ENCODE results near the gene HOXD10. TPM values are rescaled to one million over a fixed set of nuclear protein-coding genes. Genes with fewer than 3 reads are reported as not detected.
A peak's percentile ranks its signal among the peaks of the same experiment; 100 is the strongest.

HOXD10 gene
- total RNA-seq, 1 donor from 2014 or later = not detected

DNA sequence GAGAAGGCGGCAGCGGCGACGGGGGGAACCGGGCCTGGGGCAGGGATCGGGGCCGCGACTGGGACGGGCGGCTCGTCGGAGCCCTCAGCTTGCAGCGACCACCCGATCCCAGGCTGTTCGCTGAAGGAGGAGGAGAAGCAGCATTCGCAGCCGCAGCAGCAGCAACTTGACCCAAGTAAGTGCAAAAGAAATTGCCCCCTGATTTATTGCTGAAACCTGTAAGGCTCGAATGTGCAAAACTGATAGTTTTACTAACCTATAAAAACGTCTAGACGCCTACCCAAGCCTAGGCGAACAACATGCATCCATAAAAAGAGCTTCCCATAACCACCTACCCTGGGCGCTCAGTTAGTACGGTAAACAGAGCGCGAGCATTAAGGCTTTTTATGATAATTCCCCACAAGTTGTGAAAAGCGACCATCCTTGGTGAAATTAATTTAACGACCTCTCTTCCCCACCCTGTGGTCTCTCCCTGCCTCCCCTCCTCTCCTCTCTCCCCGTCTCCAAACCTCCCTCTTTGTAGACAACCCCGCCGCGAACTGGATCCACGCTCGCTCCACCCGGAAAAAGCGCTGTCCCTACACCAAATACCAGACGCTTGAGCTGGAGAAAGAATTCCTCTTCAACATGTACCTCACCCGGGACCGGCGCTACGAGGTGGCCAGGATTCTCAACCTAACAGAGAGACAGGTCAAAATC lies 7.0 kb downstream of the HOXD10 start:
- peak overlapping the region; percentile 82 for H3K27ac Mint-ChIP-seq
- H3K9me3 Mint-ChIP-seq = peaks cover 4% of the 10 kb centered on the region
- no peak overlapping the region for H3K4me3 Mint-ChIP-seq
- DNase-seq = no peak
- H3K36me3 Mint-ChIP-seq (ENCODE audit: low read depth) = peaks cover 6% of the 10 kb centered on the region
- intact Hi-C loops (cut with micrococcal nuclease) = loop anchor here (2.0 kb wide), 1 partner anchor 45 kb away; no protein-coding TSS in a partner anchor
- H3K27me3 Mint-ChIP-seq = peaks cover 79% of the 10 kb centered on the region
- peaks cover 9% of the 10 kb centered on the region for H3K4me1 Mint-ChIP-seq

DNA sequence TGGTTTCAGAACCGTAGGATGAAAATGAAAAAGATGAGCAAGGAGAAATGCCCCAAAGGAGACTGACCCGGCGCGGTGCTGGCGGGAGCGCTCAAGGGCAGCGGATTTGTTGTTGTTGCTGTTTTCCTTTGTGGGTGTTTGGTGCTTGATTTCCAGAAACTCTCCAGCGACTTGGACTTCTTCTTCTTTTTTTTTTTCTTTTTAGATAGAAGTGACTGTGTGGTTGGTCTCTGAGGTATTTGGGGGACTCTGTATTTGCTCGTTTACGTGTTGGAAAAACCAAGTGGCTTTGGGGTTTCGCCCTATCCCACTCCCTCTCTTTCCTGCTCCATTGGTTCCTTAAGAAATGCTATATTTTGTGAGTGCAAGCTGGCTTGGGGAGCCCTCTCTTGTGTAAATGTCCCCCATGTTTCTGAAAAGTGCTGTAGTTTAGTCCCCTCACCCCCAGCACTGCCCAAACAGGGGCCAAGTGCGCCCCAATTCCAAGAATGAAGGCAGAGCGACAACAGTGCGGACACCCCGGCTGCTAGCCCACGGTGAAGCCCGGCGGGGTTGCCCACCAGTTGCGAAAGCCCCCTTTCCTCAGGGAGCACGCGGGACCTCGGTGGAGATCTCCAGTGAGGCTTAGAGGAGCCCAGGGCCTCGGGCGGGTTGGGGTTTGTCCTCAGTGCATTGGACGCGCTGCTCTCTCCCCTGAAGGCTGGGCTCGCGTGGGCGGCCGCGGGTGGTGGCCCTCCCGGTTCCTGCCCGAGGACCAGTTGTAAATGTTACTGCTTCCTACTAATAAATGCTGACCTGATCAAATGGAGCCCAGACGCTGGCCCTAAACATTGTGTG lies 7.8 kb downstream of the HOXD10 start:
- Mint-ChIP-seq H3K9me3 (no peaks in the 10 kb centered on the region), H3K27me3 (peaks cover 80% of the 10 kb centered on the region), H3K36me3 (ENCODE audit: low read depth) (peaks cover 3% of the 10 kb centered on the region), H3K27ac (peak overlapping the region; percentile 82), H3K4me1 (peaks cover 7% of the 10 kb centered on the region), H3K4me3 (no peak overlapping the region)
- DNase-seq = no peak
- intact Hi-C loops (cut with micrococcal nuclease) = no loop called here

DNA sequence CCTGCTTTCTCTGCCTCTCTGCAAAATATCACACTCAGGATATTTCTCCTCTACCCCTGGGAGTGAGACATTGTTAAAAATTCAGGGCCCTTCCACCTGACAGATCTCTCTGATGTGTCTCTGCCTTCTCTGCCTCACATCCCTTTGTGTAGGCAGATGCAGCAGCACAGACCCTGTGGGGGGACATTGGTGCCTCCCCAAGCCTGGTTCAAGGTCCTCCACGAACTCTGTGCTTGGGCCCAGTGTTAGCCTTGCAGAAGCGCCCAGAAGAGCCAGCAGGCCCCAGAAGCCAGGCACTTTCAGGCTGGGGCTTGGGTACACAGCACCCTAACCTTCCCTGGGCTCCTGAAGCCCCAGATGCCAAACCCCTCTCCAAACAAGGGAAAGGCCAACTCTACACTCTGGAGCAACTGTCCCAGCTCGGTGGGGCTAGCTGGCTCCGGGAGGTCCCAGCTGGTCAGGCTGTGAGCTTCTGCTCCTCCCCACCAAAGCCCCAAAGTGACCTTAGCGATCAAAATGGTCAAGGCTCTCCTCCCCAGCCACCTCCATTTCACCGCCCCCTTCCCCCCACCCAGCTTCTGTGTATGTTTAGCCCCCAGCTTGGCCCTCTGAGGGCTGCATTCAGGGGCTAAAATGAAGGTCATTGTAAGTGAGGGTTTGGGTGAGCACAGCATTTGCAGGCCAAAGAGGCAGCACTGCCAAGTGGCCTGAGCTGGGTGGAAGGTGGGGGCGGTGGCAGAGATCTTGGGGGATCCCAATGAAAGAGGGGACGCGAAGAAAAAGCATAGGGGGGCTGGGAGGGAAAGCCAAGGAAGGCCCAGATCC lies 8.6 kb downstream of the HOXD10 start:
- no peaks in the 10 kb centered on the region for H3K9me3 Mint-ChIP-seq
- H3K4me3 Mint-ChIP-seq = no peak overlapping the region
- no peak for DNase-seq
- H3K36me3 Mint-ChIP-seq (ENCODE audit: low read depth) = peaks cover 3% of the 10 kb centered on the region
- peaks cover 72% of the 10 kb centered on the region for H3K27me3 Mint-ChIP-seq
- H3K4me1 Mint-ChIP-seq = peaks cover 7% of the 10 kb centered on the region
- H3K27ac Mint-ChIP-seq = peak overlapping the region; percentile 37
- intact Hi-C loops (cut with micrococcal nuclease) = loop anchor here (5.0 kb wide), 2 partner anchors 37 to 1037 kb away; no protein-coding TSS in a partner anchor

DNA sequence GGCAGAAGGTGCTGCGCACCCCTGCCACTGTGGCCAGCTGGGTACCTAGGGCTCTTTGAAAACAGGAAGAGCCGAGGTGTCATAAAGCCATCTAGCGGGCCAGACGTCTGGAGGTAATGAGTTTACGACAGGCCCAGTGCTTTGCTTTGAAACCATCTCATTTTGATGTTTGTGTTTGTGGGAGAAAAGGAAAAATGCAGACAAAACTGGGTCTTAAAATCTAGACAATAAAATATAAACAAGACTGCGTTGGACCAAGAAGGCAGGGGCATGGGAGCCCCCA lies 9.1 kb downstream of the HOXD10 start:
- Mint-ChIP-seq H3K27me3 (peaks cover 68% of the 10 kb centered on the region), H3K4me3 (no peak overlapping the region), H3K9me3 (no peaks in the 10 kb centered on the region), H3K36me3 (ENCODE audit: low read depth) (peaks cover 3% of the 10 kb centered on the region), H3K4me1 (peaks cover 7% of the 10 kb centered on the region), H3K27ac (no peak overlapping the region)
- intact Hi-C loops (cut with micrococcal nuclease) = loop anchor here (2.0 to 5.0 kb wide), 4 partner anchors 37 to 1037 kb away; no protein-coding TSS in a partner anchor
- no peak for DNase-seq

DNA sequence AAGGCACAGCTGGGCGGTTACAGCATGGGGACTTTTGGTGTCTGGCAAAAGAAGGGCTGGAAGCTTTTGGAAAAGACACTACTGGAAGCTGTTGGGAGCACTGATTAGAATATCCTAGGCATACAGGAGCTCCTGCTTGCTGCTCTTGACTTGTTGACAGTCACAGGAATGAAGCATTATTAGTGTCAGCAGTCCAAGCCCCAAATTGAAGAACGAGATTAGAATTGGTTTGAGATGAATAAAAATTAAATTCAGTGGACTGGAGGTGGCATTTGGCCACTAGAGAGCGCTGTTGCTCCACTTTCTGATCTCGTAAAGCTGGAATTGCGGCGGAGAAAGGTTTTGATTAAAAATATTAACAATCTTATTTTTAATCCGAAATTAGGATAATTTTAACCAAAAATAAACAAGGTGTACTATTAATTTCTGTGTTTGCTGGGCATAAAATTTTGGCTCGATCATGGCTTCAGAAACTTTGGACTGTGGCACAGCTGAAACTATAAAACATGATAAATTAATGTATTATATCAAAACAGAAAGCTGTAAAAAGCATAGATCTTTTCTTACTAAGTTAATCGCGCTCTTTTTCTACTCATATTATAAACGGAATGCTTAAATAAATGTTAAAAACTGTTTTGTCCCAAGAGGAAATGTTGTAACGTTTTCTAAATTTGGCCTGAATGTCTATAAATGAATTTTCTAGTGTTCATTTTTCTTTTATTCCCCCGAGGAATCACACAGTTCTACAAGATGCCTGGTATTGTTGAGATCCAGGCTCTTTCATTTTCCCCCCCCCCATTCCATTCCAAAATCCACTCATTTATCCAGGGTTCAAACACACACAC lies 10.6 kb downstream of the HOXD10 start:
- no peak overlapping the region for H3K27ac Mint-ChIP-seq
- intact Hi-C loops (cut with micrococcal nuclease) = loop anchor here (1.0 to 5.0 kb wide), 6 partner anchors 35 to 1035 kb away; no protein-coding TSS in a partner anchor
- no peak overlapping the region for H3K4me3 Mint-ChIP-seq
- H3K9me3 Mint-ChIP-seq = no peaks in the 10 kb centered on the region
- peak; percentile 87 for DNase-seq
- H3K4me1 Mint-ChIP-seq = peaks cover 8% of the 10 kb centered on the region
- peaks cover 74% of the 10 kb centered on the region for H3K27me3 Mint-ChIP-seq
- H3K36me3 Mint-ChIP-seq (ENCODE audit: low read depth) = peaks cover 8% of the 10 kb centered on the region

DNA sequence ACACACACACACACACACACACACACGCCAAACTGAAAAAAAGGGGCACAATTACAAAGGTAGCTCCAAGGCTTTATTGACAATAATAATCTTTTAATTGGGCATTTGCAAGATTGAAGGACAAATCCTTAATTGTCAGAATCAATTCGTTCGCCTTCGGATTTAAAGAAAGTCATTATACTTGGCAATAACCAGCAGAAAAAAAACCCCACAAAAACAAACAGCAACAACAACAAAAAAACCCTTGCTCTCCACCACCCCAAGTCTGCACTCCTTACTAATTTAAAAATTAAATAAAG lies 11.1 kb downstream of the HOXD10 start:
- no peak overlapping the region for H3K4me3 Mint-ChIP-seq
- no peaks in the 10 kb centered on the region for H3K9me3 Mint-ChIP-seq
- peaks cover 12% of the 10 kb centered on the region for H3K4me1 Mint-ChIP-seq
- H3K27me3 Mint-ChIP-seq = peaks cover 77% of the 10 kb centered on the region
- intact Hi-C loops (cut with micrococcal nuclease) = loop anchor here (1.0 to 5.0 kb wide), 7 partner anchors 17 to 1035 kb away; no protein-coding TSS in a partner anchor
- DNase-seq = no peak
- H3K36me3 Mint-ChIP-seq (ENCODE audit: low read depth) = peaks cover 8% of the 10 kb centered on the region
- H3K27ac Mint-ChIP-seq = no peak overlapping the region

DNA sequence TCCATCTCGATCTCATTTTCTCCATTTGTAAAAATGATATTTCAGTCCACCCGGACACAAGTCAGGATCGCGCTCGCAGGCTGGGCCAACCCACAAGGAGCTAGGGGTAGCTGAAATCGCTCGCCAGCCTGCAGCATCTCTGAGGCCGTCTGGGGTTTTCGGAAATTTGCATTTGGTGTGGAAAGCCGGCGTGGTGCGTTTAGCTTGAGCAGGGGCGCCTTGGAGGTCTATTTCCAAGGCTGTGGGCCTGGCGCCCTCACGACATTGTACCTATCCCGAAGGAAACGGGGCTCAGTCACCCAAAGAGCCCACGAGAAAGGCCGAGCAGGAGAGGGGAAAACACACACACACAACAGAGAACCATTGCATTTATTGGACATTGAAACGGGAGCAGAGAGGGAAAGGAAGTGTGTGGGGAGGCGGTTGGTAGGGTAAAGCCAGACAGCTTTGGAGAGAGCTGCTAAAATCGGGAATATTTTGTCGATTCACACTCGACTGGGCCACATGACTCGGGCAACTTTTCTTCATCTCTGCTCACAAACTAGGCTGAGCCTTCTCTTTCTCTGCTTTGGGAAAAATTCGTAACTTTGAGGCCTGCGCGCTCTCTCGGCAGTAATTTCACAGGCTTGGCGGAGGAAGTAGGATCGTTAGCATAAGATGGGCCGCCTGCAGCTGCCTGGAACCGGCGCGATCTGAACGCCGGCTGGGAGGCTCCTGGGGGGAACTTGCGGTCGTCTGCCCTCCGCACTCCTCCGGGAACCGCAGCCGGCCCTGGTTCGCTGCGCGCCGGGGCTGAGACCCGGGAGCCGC lies 11.8 kb downstream of the HOXD10 start:
- Mint-ChIP-seq H3K27ac (peak overlapping the region; percentile 77), H3K4me1 (peaks cover 12% of the 10 kb centered on the region), H3K4me3 (peak overlapping the region; percentile 15), H3K9me3 (no peaks in the 10 kb centered on the region), H3K27me3 (peaks cover 83% of the 10 kb centered on the region), H3K36me3 (ENCODE audit: low read depth) (peaks cover 8% of the 10 kb centered on the region)
- intact Hi-C loops (cut with micrococcal nuclease) = loop anchor here (2.0 to 5.0 kb wide), 3 partner anchors 18 to 1034 kb away; no protein-coding TSS in a partner anchor
- DNase-seq = no peak

DNA sequence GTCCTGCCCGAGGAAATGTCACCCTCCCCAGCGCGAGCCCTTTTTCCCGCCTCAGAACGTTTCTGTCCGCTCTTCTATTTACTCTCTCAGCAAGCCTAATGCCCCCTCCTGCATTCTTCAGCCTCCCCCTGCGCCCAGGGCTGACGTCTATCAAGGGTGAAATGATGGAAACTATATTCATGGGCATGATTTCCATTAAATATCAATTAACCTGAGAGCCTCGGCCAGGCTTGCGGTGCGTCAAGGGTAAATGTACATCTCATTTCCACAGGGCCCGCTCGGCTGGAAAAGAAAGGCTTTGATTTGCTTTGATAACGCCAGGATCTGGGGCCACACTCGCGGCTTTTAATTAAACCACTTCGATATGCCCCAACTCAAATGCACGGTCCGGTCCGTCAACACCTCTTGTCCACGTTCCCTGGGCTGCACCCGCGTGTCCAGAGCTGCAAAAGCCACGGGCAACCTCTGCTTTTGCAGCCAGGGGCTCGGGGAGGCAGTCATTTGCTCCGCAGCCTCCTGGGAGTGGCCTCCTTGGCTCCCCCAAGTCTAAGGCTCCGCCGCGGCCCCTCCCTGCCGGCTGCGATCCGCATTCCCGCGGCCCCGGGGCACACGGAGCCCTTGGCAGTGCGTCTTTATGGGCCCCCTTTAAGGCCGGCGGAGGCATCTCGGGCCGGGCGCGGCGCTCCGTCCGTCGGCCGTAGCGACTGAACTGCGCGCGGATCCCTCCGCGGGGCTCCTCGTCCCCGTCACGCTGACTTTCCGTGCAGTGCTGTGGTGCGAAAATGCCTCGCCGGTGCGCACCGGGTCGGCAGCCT lies 12.6 kb downstream of the HOXD10 start, which contains the start of gene HOXD8:
Gene HOXD8 (plus strand): TSS at position 724 of the 815 bp plus-strand sequence. CDS start 662 bp downstream, outside the sequence.
- intact Hi-C loops (cut with micrococcal nuclease) = loop anchor here (1.0 to 5.0 kb wide), 4 partner anchors 18 to 1033 kb away; no protein-coding TSS in a partner anchor
- peak within 1 kb of the TSS; percentile 32 for H3K4me3 Mint-ChIP-seq

DNA sequence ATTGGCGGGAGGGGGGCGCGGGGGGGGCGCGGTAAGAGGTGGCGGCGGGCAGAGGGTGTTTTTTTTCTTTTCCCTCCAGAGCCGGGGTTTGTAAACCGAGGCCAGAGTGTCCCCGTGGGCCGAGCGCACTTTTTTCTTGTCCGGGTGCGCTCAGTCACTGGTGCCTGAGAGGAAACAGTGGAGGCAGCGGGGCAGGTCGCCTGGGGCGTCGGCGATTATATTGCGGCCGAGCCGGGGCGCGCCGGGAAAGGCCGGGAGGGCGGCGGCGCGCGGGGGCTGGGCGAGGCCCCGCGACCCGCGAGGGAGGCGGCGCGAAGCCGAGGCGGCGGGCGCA lies 13.2 kb downstream of the HOXD10 start:
- Mint-ChIP-seq H3K27me3 (peaks cover 84% of the 10 kb centered on the region), H3K27ac (no peak overlapping the region), H3K9me3 (no peaks in the 10 kb centered on the region), H3K36me3 (ENCODE audit: low read depth) (peaks cover 5% of the 10 kb centered on the region), H3K4me3 (no peak overlapping the region), H3K4me1 (peaks cover 9% of the 10 kb centered on the region)
- no peak for DNase-seq
- intact Hi-C loops (cut with micrococcal nuclease) = loop anchor here (1.0 to 10.0 kb wide), 6 partner anchors 19 to 1795 kb away; partner anchors contain the start of gene SP9

More for the DNA sequence above, 12.6 kb downstream of the HOXD10 start, which contains the start of gene HOXD8:
- Mint-ChIP-seq H3K36me3 (ENCODE audit: low read depth) (peaks cover 5% of the 10 kb centered on the region), H3K27me3 (peaks cover 84% of the 10 kb centered on the region), H3K9me3 (no peaks in the 10 kb centered on the region), H3K4me1 (peaks cover 9% of the 10 kb centered on the region), H3K27ac (peak within 1 kb of the TSS; percentile 85)
- no peak for DNase-seq

DNA sequence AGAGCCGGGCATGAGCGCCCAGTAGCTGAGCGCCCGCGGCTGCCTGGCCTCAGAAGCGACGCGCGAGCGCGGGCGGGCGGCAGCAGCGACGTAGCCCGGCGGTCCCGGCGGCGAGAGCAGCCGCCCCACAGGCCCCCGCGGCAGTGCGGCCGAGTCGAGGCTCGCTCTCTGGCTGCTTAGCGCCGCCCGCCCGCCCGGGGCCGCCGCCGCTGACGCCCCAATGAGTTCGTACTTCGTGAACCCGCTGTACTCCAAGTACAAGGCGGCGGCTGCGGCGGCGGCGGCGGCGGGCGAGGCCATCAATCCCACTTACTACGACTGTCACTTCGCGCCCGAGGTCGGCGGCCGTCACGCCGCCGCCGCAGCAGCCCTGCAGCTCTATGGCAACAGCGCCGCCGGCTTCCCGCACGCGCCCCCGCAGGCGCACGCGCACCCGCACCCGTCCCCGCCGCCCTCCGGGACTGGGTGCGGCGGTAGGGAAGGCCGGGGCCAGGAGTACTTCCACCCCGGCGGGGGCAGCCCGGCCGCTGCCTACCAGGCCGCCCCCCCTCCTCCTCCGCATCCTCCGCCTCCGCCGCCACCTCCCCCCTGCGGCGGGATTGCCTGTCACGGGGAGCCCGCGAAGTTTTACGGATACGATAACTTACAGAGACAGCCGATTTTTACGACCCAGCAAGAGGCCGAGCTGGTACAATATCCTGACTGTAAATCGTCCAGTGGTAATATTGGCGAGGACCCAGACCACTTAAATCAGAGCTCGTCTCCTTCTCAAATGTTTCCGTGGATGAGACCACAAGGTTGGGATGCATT lies 13.8 kb downstream of the HOXD10 start:
- Mint-ChIP-seq H3K27ac (peak overlapping the region; percentile 85), H3K27me3 (peaks cover 84% of the 10 kb centered on the region), H3K36me3 (ENCODE audit: low read depth) (peaks cover 5% of the 10 kb centered on the region), H3K4me3 (peak overlapping the region; percentile 32), H3K4me1 (peaks cover 9% of the 10 kb centered on the region), H3K9me3 (no peaks in the 10 kb centered on the region)
- intact Hi-C loops (cut with micrococcal nuclease) = loop anchor here (5.0 to 10.0 kb wide), 2 partner anchors 47 to 1796 kb away; partner anchors contain the start of gene SP9
- DNase-seq = no peak
